ENCODE data around the gene SHPK.

DNA sequence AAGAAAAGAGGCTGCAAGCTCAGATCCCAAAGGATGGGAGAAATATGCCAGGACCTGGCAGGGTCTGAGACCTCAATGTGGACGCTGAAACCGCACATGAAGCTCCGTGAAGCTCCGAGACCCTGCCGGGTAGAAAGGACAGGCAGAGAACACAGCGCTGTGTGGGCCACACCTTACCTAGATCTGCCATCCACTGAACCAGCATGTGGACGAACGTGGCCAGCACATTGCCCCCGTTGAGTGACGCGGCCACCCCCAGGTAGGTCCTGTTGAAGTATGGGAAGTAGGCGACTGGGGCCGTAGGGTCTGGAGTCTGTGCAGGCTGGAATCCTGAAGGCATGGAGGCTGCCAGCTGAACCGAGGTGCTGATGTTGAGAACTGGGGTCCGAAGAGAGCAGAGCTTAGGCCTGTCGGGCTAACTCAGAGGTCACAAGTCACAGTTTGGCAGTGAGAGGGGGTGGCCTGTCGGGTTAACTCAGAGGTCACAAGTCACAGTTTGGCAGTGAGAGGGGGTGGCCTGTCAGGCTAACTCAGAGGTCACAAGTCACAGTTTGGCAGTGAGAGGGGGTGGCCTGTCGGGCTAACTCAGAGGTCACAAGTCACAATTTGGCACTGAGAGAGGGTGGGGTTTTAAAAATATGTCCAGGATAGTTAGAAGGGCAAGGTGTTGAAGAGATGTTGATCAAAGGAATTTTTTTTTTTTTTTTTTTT lies 20.7 kb downstream of the SHPK start:
- TF ChIP-seq POLR2AphosphoS5 (IDR thresholded peaks at IDR 0.05) (no peak), POLR2A (IDR thresholded peaks at IDR 0.05) (no peak), EP300 (IDR thresholded peaks at IDR 0.05) (no peak)
- TF ChIP-seq, protein P1, sequence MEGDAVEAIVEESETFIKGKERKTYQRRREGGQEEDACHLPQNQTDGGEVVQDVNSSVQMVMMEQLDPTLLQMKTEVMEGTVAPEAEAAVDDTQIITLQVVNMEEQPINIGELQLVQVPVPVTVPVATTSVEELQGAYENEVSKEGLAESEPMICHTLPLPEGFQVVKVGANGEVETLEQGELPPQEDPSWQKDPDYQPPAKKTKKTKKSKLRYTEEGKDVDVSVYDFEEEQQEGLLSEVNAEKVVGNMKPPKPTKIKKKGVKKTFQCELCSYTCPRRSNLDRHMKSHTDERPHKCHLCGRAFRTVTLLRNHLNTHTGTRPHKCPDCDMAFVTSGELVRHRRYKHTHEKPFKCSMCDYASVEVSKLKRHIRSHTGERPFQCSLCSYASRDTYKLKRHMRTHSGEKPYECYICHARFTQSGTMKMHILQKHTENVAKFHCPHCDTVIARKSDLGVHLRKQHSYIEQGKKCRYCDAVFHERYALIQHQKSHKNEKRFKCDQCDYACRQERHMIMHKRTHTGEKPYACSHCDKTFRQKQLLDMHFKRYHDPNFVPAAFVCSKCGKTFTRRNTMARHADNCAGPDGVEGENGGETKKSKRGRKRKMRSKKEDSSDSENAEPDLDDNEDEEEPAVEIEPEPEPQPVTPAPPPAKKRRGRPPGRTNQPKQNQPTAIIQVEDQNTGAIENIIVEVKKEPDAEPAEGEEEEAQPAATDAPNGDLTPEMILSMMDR (IDR thresholded peaks at IDR 0.05), result no peak
